ENCODE measurements around the gene DNAH9. TPM values are rescaled to one million over a fixed set of nuclear protein-coding genes. Genes with fewer than 3 reads are reported as not detected.

The DNAH9 gene
- polyA plus RNA-seq, 1 donor from 2014 or later, result 2.0 TPM

DNA sequence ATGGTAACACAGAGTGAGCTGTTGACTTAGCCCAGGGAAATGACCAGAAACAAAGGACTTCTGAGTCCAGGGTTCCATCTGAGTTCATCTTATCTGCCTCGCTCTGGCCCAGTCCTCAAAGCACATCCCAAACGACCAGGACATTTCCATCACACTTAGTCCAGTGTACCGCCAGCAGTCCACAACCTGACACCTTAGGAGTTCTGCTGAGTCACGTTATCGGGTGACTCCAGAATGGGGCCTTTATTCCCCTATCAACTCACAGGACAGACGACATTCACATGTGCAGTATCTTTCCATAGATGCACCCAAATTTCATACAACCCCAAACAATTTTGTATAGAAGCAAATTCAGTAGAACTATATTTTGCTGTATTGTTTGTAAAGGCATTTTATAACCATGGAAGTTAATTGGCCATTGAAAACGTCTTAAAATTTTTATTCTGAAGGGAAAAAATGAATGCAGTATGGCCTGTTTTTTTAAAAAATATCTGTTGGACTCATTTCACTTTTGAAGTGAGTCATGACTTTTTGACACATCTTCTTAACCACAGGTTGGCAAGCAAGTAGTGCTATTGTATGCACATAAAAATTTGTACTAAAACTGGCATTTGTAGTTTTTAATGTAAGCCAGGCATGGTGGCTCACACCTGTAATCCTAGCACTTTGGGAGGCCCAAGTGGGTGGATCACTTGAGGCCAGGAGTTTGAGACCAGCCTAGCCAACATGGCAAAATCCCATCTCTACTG is 352.7 kb downstream of the DNAH9 start:
- H3K9me3 ChIP-seq (ENCODE audit: low read length), result no peaks in the 10 kb centered on the region
- no peak overlapping the region for H3K9ac ChIP-seq (ENCODE audit: low read length)
- H3K4me3 ChIP-seq (ENCODE audit: low read length), result no peak overlapping the region
- no peak overlapping the region for H2AFZ ChIP-seq (ENCODE audit: low read depth, low read length)
- no peaks in the 10 kb centered on the region for H3K9me2 ChIP-seq (ENCODE audit: insufficient read depth, low read length)
- TF ChIP-seq RAD21 (conservative IDR thresholded peaks at IDR 0.05) (no peak), CTCF (IDR thresholded peaks at IDR 0.05; ENCODE audit: poor library complexity, severe bottlenecking) (no peak), POLR2AphosphoS5 (IDR thresholded peaks at IDR 0.05) (no peak), SMC3 (conservative IDR thresholded peaks at IDR 0.05; ENCODE audit: poor library complexity) (no peak), MXI1 (conservative IDR thresholded peaks at IDR 0.05; ENCODE audit: poor library complexity, severe bottlenecking) (no peak), EP300 (conservative IDR thresholded peaks at IDR 0.05; ENCODE audit: poor library complexity, severe bottlenecking) (no peak)
- no peaks in the 10 kb centered on the region for H3K27me3 ChIP-seq (ENCODE audit: insufficient read depth, low read depth, low read length)
- no peaks in the 10 kb centered on the region for H3F3A ChIP-seq (ENCODE audit: insufficient read depth, low read length, poor library complexity, severe bottlenecking)
- no peaks in the 10 kb centered on the region for H3K79me2 ChIP-seq (replicated peaks; ENCODE audit: insufficient read depth, low read length)
- no peak overlapping the region for H3K4me2 ChIP-seq (ENCODE audit: low read length)
- H3K36me3 ChIP-seq (ENCODE audit: insufficient read depth, low read length), result peaks cover 4% of the 10 kb centered on the region
- no peak overlapping the region for H3K27ac ChIP-seq (ENCODE audit: low read length)
- H4K20me1 ChIP-seq (ENCODE audit: insufficient read depth), result no peaks in the 10 kb centered on the region

DNA sequence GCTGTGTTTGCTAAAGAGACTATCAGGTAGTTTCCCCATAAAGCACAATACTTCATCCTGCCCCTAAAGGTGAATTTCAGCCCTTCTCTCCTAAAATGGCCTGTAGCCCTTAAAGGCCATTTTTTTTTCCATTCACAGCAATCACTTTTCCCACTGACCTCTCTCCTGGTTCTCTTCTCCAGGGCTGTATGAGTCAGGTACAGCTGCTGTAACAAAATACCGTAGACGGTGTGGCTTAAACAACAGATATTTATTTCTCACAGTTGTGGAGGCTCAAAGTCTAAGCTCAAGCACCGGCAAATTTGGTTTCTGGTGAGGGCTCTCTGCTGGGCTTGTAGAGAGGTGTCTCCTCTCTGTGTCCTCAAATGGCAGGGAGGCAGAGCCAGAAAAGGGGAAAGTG is 354.3 kb downstream of the DNAH9 start:
- H3K9me2 ChIP-seq (ENCODE audit: insufficient read depth, low read length), result no peaks in the 10 kb centered on the region
- no peaks in the 10 kb centered on the region for H4K20me1 ChIP-seq (ENCODE audit: insufficient read depth)
- no peaks in the 10 kb centered on the region for H3F3A ChIP-seq (ENCODE audit: insufficient read depth, low read length, poor library complexity, severe bottlenecking)
- no peak overlapping the region for H3K9ac ChIP-seq (ENCODE audit: low read length)
- H3K27ac ChIP-seq (ENCODE audit: low read length), result no peak overlapping the region
- no peaks in the 10 kb centered on the region for H3K9me3 ChIP-seq (ENCODE audit: low read length)
- no peak overlapping the region for H3K4me3 ChIP-seq (ENCODE audit: low read length)
- H2AFZ ChIP-seq (ENCODE audit: low read depth, low read length), result no peak overlapping the region
- no peaks in the 10 kb centered on the region for H3K79me2 ChIP-seq (replicated peaks; ENCODE audit: insufficient read depth, low read length)
- H3K36me3 ChIP-seq (ENCODE audit: insufficient read depth, low read length), result peaks cover 4% of the 10 kb centered on the region
- TF ChIP-seq SMC3 (conservative IDR thresholded peaks at IDR 0.05; ENCODE audit: poor library complexity) (no peak), EZH2 (IDR thresholded peaks at IDR 0.05; ENCODE audit: borderline replicate concordance, insufficient read depth, low read length, poor library complexity, severe bottlenecking) (no peak), RAD21 (conservative IDR thresholded peaks at IDR 0.05) (no peak), MXI1 (conservative IDR thresholded peaks at IDR 0.05; ENCODE audit: poor library complexity, severe bottlenecking) (no peak), TAF1 (IDR thresholded peaks at IDR 0.05; ENCODE audit: low read depth) (no peak), EP300 (conservative IDR thresholded peaks at IDR 0.05; ENCODE audit: poor library complexity, severe bottlenecking) (no peak), POLR2AphosphoS5 (IDR thresholded peaks at IDR 0.05) (no peak), CTCF (IDR thresholded peaks at IDR 0.05; ENCODE audit: poor library complexity, severe bottlenecking) (no peak)
- TF ChIP-seq, protein P1, sequence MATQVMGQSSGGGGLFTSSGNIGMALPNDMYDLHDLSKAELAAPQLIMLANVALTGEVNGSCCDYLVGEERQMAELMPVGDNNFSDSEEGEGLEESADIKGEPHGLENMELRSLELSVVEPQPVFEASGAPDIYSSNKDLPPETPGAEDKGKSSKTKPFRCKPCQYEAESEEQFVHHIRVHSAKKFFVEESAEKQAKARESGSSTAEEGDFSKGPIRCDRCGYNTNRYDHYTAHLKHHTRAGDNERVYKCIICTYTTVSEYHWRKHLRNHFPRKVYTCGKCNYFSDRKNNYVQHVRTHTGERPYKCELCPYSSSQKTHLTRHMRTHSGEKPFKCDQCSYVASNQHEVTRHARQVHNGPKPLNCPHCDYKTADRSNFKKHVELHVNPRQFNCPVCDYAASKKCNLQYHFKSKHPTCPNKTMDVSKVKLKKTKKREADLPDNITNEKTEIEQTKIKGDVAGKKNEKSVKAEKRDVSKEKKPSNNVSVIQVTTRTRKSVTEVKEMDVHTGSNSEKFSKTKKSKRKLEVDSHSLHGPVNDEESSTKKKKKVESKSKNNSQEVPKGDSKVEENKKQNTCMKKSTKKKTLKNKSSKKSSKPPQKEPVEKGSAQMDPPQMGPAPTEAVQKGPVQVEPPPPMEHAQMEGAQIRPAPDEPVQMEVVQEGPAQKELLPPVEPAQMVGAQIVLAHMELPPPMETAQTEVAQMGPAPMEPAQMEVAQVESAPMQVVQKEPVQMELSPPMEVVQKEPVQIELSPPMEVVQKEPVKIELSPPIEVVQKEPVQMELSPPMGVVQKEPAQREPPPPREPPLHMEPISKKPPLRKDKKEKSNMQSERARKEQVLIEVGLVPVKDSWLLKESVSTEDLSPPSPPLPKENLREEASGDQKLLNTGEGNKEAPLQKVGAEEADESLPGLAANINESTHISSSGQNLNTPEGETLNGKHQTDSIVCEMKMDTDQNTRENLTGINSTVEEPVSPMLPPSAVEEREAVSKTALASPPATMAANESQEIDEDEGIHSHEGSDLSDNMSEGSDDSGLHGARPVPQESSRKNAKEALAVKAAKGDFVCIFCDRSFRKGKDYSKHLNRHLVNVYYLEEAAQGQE (IDR thresholded peaks at IDR 0.05; ENCODE audit: borderline replicate concordance), result no peak
- no peaks in the 10 kb centered on the region for H3K27me3 ChIP-seq (ENCODE audit: insufficient read depth, low read depth, low read length)
- H3K4me2 ChIP-seq (ENCODE audit: low read length), result no peak overlapping the region

Data from neural cell (in vitro differentiated cells).